ENCODE data around the gene CADPS2.

Gene CADPS2

GRCh38 chr7:122588621-122589020 is 297.6 kb downstream of the CADPS2 start:
- DNase-seq = no peak

GRCh38 chr7:122584676-122585251 is 301.5 kb downstream of the CADPS2 start:
- no peak for DNase-seq

- DNase-seq = no peak
These were observed 307.9 kb downstream of the CADPS2 start for GRCh38 chr7:122578350-122578749.

GRCh38 chr7:122577449-122578003 is 308.7 kb downstream of the CADPS2 start:
- DNase-seq = no peak

GRCh38 chr7:122572706-122573105 is 313.6 kb downstream of the CADPS2 start:
- no peak for DNase-seq

- DNase-seq = no peak
These were observed 324.9 kb downstream of the CADPS2 start for GRCh38 chr7:122561326-122561725.

GRCh38 chr7:122556873-122557542 is 329.3 kb downstream of the CADPS2 start:
- no peak for DNase-seq

GRCh38 chr7:122556219-122556618 is 330.0 kb downstream of the CADPS2 start:
- DNase-seq = no peak

- DNase-seq = no peak
These were observed 332.5 kb downstream of the CADPS2 start for GRCh38 chr7:122553761-122554160.

- DNase-seq = no peak
These were observed 333.5 kb downstream of the CADPS2 start for GRCh38 chr7:122552769-122553168.

GRCh38 chr7:122550545-122550944 is 335.7 kb downstream of the CADPS2 start:
- no peak for DNase-seq

- no peak for DNase-seq
These were observed 336.7 kb downstream of the CADPS2 start for GRCh38 chr7:122549578-122549977.

- no peak for DNase-seq
These were observed 339.8 kb downstream of the CADPS2 start for GRCh38 chr7:122546496-122546895.

GRCh38 chr7:122544463-122544862 is 341.8 kb downstream of the CADPS2 start:
- DNase-seq = no peak

- no peak for DNase-seq
These were observed 342.4 kb downstream of the CADPS2 start for GRCh38 chr7:122543891-122544290.

- no peak for DNase-seq
These were observed 343.1 kb downstream of the CADPS2 start for GRCh38 chr7:122543166-122543565.

- DNase-seq = no peak
These were observed 351.2 kb downstream of the CADPS2 start for GRCh38 chr7:122535086-122535485.

- no peak for DNase-seq
These were observed 353.6 kb downstream of the CADPS2 start for GRCh38 chr7:122532406-122533269.

GRCh38 chr7:122528879-122529481 is 357.3 kb downstream of the CADPS2 start:
- DNase-seq = peak; percentile 22

- DNase-seq = no peak
These were observed 360.9 kb downstream of the CADPS2 start for GRCh38 chr7:122525355-122525754.

GRCh38 chr7:122521767-122522166 is 364.5 kb downstream of the CADPS2 start:
- DNase-seq = no peak

- DNase-seq = no peak
These were observed 365.2 kb downstream of the CADPS2 start for GRCh38 chr7:122520971-122521555.

GRCh38 chr7:122518488-122518887 is 367.8 kb downstream of the CADPS2 start:
- no peak for DNase-seq

Measured in NCI-H2171 (cell line).